ENCODE data around the gene GJA5.

DNA sequence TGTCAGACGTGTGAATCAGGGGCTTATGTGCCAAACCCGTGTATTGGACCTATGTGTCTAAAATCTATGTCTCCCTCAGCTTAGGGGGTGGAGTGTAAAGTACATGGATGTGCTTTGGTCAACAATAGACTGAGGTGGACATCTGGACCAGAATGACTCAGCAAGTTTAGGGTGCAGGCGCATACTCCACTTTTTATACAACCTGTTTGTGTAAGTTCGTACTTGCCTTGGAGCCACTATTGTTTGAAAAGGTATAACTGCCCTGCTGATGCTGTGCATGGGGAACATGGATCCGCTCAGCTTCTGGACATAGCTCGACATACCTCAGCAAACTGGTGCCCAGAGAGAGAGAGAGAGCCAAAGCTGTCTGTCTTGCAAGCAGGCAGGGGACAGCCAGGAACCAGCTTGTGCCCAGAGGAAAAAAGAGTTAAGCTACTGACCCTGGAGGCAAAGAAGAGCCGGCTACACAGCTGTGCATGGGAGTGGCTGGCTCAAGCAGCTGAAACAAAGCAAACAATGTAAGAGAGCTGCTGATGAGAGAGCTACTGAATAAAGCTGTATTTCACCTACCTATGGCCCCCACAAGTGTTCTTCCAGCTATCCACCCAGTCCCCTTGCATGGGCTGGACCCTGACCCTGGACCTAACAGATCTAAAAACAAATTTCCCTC lies 41.2 kb downstream of the GJA5 start:
- TF ChIP-seq, protein P1, sequence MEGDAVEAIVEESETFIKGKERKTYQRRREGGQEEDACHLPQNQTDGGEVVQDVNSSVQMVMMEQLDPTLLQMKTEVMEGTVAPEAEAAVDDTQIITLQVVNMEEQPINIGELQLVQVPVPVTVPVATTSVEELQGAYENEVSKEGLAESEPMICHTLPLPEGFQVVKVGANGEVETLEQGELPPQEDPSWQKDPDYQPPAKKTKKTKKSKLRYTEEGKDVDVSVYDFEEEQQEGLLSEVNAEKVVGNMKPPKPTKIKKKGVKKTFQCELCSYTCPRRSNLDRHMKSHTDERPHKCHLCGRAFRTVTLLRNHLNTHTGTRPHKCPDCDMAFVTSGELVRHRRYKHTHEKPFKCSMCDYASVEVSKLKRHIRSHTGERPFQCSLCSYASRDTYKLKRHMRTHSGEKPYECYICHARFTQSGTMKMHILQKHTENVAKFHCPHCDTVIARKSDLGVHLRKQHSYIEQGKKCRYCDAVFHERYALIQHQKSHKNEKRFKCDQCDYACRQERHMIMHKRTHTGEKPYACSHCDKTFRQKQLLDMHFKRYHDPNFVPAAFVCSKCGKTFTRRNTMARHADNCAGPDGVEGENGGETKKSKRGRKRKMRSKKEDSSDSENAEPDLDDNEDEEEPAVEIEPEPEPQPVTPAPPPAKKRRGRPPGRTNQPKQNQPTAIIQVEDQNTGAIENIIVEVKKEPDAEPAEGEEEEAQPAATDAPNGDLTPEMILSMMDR (conservative IDR thresholded peaks at IDR 0.05; ENCODE audit: low read length), result no peak
- TF ChIP-seq EZH2phosphoT487 (IDR thresholded peaks at IDR 0.05; ENCODE audit: borderline replicate concordance), result no peak

Measured in Loucy (cell line).